SU-DHL-6 (cell line): ENCODE data around the gene GPX3.

Source experiments
- H2AFZ ChIP-seq: fragments of 200-600 bp; sonication (generic); 2 replicates; pipeline ENCODE4 v1.6.1; 2014; ENCODE audit warnings: low read depth, mild to moderate bottlenecking, moderate library complexity, mixed read lengths, antibody characterized with exemption, low read length; ENCODE audit not compliant: severe bottlenecking
- H3F3A ChIP-seq: fragments of 200-600 bp; shearing (Covaris generic); 2 replicates; pipeline ENCODE4 v1.6.0; 2016; ENCODE audit warnings: antibody characterized with exemption, mild to moderate bottlenecking; ENCODE audit not compliant: insufficient read depth
- H3K27ac ChIP-seq: fragments of 200-600 bp; sonication (generic); 2 replicates; pipeline ENCODE4 v1.5.1; 2016; ENCODE audit warnings: low read depth, mild to moderate bottlenecking, low read length, moderate library complexity, mixed read lengths
- H3K27me3 ChIP-seq: fragments of 200-600 bp; sonication (generic), shearing (Covaris generic); 2 replicates; pipeline ENCODE4 v1.6.0; 2014; ENCODE audit warnings: mild to moderate bottlenecking, low read length
- H3K36me3 ChIP-seq: fragments of 200-600 bp; sonication (generic); 2 replicates; pipeline ENCODE4 v1.6.1; 2014; ENCODE audit warnings: mild to moderate bottlenecking, low read length, mixed read lengths
- H3K4me2 ChIP-seq: fragments of 300-600, 200-600 bp; shearing (Covaris generic), sonication (generic); 2 replicates; pipeline ENCODE4 v1.6.0; 2014; ENCODE audit warnings: low read length, low read depth, mild to moderate bottlenecking; ENCODE audit not compliant: poor library complexity, severe bottlenecking
- H3K4me3 ChIP-seq: fragments of 200-600 bp; sonication (generic); 2 replicates; pipeline ENCODE4 v1.5.1; 2014; ENCODE audit warnings: antibody characterized with exemption, low read length, mild to moderate bottlenecking, mixed read lengths; ENCODE audit not compliant: insufficient read depth, poor library complexity, severe bottlenecking
- H3K79me2 ChIP-seq: fragments of 200-600 bp; sonication (generic); 2 replicates; pipeline ENCODE4 v1.6.1; 2014; ENCODE audit warnings: mild to moderate bottlenecking, low read length, moderate library complexity; ENCODE audit not compliant: insufficient read depth
- H3K9ac ChIP-seq: fragments of 200-600 bp; sonication (generic); 2 replicates; pipeline ENCODE4 v1.7.0; 2014; ENCODE audit warnings: mild to moderate bottlenecking, low read length
- H3K9me2 ChIP-seq: fragments of 200-600 bp; sonication (generic); replicated peaks from 2 replicates; pipeline ENCODE4 v1.6.1; 2014; ENCODE audit warnings: low read length; ENCODE audit not compliant: insufficient read depth
- H3K9me3 ChIP-seq: fragments of 200-600 bp; sonication (generic); 2 replicates; pipeline ENCODE4 v1.6.1; 2014; ENCODE audit warnings: low read length, mixed read lengths; ENCODE audit not compliant: insufficient read depth
- H4K20me1 ChIP-seq: fragments of 200-600 bp; sonication (generic); 2 replicates; pipeline ENCODE4 v1.6.1; 2014; ENCODE audit warnings: low read depth, mild to moderate bottlenecking, antibody characterized with exemption, low read length, moderate library complexity, mixed read lengths
- EZH2phosphoT487 ChIP-seq: fragments of 200-600 bp; sonication (generic), shearing (Covaris generic); conservative IDR thresholded peaks from 2 replicates; pipeline ENCODE4 v1.6.1; 2018; ENCODE audit warnings: mild to moderate bottlenecking, antibody characterized with exemption, low read length, moderate library complexity, mixed read lengths
- TF ChIP-seq, protein P1 (sequence below): fragments of 200-600 bp; sonication (generic); IDR thresholded peaks from one replicate; pipeline ENCODE4 v1.5.1; 2017; ENCODE audit warnings: antibody characterized with exemption, mild to moderate bottlenecking, low read length, moderate library complexity; ENCODE audit not compliant: insufficient read depth, poor library complexity, severe bottlenecking

Gene GPX3

DNA sequence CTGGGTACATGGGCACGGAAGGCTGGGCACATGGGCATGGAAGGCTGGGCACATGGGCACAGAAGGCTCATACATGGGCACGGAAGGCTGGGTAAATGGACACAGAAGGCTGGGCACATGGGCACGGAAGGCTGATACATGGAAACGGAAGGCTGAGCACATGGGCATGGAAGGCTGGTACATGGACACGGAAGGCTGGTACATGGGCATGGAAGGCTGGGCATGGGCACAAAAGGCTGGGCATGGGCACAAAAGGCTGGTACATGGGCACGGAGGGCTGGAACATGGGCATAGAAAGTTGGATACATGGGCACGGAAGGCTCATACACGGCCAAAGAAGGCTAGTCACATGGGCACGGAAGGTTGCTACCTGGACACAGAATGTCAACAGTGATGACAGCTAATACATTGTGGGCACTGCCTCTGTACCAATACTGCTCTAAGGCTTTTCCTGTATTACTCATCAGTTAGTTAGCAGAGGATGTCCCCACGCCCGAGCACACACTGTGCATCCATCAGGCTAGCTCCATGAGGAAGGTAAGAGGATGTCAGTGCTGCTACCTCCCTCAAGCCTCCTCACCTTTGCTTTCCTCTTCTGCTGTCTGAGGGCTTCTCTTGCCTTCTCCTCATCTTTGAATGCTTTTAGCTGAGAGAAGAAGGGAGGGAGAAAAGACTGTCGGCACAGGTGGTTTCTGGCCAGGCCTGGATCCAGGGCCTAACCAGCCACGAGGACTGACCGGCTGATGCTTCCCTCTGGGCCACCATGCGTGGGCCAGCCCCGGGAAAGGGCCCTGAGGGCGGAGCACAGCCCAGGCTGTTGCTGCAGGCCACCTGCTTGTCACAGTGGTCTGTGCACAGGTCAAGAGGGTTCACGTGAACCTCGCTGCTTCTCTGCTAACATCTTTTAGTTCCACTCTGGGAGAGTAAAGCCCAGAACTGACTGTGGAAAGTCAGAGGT, 14.3 kb downstream of the GPX3 start:
- H3K4me3 ChIP-seq = no peak overlapping the region
- TF ChIP-seq EZH2phosphoT487 = no peak
- TF ChIP-seq, protein P1, sequence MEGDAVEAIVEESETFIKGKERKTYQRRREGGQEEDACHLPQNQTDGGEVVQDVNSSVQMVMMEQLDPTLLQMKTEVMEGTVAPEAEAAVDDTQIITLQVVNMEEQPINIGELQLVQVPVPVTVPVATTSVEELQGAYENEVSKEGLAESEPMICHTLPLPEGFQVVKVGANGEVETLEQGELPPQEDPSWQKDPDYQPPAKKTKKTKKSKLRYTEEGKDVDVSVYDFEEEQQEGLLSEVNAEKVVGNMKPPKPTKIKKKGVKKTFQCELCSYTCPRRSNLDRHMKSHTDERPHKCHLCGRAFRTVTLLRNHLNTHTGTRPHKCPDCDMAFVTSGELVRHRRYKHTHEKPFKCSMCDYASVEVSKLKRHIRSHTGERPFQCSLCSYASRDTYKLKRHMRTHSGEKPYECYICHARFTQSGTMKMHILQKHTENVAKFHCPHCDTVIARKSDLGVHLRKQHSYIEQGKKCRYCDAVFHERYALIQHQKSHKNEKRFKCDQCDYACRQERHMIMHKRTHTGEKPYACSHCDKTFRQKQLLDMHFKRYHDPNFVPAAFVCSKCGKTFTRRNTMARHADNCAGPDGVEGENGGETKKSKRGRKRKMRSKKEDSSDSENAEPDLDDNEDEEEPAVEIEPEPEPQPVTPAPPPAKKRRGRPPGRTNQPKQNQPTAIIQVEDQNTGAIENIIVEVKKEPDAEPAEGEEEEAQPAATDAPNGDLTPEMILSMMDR = no peak
- no peaks in the 10 kb centered on the region for H4K20me1 ChIP-seq
- no peak overlapping the region for H2AFZ ChIP-seq
- H3K9ac ChIP-seq = no peak overlapping the region
- peaks cover 5% of the 10 kb centered on the region; the same call in 1 of the 2 replicates for H3F3A ChIP-seq
- H3K36me3 ChIP-seq = peaks cover 14% of the 10 kb centered on the region; the same call in 1 of the 2 replicates
- H3K9me3 ChIP-seq = no peaks in the 10 kb centered on the region
- no peaks in the 10 kb centered on the region for H3K79me2 ChIP-seq
- H3K27me3 ChIP-seq = no peaks in the 10 kb centered on the region
- no peak overlapping the region for H3K4me2 ChIP-seq
- H3K9me2 ChIP-seq = no peaks in the 10 kb centered on the region
- H3K27ac ChIP-seq = no peak overlapping the region

DNA sequence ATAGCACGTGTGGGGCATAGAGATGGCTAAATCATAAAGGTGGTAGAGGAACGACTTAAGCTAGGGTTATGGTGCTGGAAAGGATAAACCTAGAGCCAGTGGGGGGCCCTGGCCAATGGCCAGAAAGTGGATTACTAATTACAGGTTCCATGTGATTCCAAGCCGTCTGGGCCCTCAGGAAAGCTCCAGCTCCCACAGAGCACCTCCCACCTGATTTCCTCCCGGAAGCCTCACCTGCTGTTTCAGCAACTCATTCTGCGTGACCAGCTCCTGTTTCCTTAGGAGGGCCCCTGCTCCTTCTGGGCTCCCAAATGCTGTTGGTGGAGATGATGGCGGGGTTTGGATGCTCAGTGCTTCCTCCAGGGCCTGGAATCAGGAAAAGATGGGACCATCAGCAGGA, 16.2 kb downstream of the GPX3 start:
- H3F3A ChIP-seq = peaks cover 5% of the 10 kb centered on the region; the same call in 1 of the 2 replicates
- no peak overlapping the region for H2AFZ ChIP-seq
- no peak overlapping the region for H3K4me2 ChIP-seq
- no peak for TF ChIP-seq EZH2phosphoT487
- TF ChIP-seq, protein P1 = no peak
- no peak overlapping the region for H3K9ac ChIP-seq
- no peaks in the 10 kb centered on the region for H3K79me2 ChIP-seq
- H3K27me3 ChIP-seq = no peaks in the 10 kb centered on the region
- no peaks in the 10 kb centered on the region for H4K20me1 ChIP-seq
- H3K36me3 ChIP-seq = peaks cover 14% of the 10 kb centered on the region; the same call in 1 of the 2 replicates
- no peaks in the 10 kb centered on the region for H3K9me3 ChIP-seq
- no peak overlapping the region for H3K27ac ChIP-seq
- no peaks in the 10 kb centered on the region for H3K9me2 ChIP-seq
- no peak overlapping the region for H3K4me3 ChIP-seq

DNA sequence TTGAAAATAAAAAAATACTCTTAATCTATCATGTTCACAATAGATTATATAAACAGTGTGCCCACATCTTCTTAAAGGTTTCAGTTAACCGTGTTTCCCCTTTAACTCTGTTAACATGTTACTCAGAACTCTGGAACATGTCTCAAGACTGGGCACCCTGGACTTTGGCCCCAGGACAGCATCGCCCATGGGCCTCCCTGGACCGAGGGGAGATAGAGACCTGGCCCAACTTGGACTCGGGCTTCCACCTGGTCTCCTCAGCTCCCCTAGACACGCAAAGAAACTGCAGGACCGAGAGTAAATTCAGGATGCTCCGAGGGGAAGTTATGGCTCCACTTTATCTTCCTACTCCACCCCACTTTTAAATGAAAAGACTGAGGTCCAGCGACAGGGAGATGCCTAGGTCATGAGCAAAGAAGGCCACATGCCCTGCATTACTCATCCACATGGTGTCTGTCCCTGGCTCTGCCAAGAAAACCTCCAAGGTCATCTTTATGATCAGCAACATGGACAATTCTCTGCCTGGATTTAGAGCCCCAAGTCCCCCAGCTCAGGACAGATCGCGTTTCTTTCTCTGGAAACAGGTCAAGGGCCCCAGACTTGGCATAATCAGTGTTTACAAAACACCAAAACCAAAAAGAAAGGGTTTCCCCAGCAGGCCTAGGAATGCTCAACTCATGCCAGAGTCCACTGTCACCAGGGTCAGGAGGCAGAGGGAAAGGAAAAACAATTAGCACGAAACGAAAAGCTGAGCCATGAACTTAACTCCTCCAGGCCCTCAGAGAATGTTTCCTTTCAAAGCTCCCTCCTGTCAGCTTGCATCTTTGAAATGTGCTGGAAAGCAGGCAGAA, 17.4 kb downstream of the GPX3 start:
- H4K20me1 ChIP-seq = no peaks in the 10 kb centered on the region
- no peak overlapping the region for H3K27ac ChIP-seq
- H3K27me3 ChIP-seq = no peaks in the 10 kb centered on the region
- H3K36me3 ChIP-seq = peaks cover 11% of the 10 kb centered on the region; the same call in 1 of the 2 replicates
- no peaks in the 10 kb centered on the region for H3K9me3 ChIP-seq
- H3F3A ChIP-seq = peaks cover 5% of the 10 kb centered on the region; the same call in 1 of the 2 replicates
- no peaks in the 10 kb centered on the region for H3K79me2 ChIP-seq
- H3K4me3 ChIP-seq = no peak overlapping the region
- no peak overlapping the region for H3K9ac ChIP-seq
- no peak overlapping the region for H3K4me2 ChIP-seq
- no peaks in the 10 kb centered on the region for H3K9me2 ChIP-seq
- TF ChIP-seq, protein P1 = no peak
- no peak for TF ChIP-seq EZH2phosphoT487
- no peak overlapping the region for H2AFZ ChIP-seq
